ENCODE results near the gene AKAP3.

The AKAP3 gene

DNA sequence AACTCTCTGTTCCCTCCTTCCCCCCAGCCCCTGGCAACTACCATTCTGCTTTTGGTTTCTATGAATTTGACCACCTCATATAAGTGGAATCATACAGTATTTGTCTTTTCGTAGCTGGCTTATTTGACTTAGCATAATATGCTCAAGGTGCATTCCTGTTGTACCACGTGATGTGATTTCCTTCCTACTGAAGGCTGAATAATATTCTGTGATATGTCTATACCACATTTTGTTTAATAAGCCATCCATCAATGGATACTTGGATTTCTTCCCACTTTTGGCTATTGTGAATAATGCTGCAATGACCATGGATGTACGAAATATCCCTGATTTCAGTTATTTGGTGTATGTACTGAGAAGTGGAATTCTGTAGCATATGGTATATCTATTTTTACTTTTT, 16.4 kb upstream of the AKAP3 start:
- no peak overlapping the region for H3K4me3 ChIP-seq (ENCODE audit: severe bottlenecking)
- H3K27ac ChIP-seq (ENCODE audit: poor library complexity, severe bottlenecking): no peak overlapping the region

GRCh38 chr12:4663971-4664505, 15.2 kb upstream of the AKAP3 start:
- peak; percentile 83 for ATAC-seq (ENCODE audit: low read depth)
- Histone ChIP-seq H3K4me3 (ENCODE audit: severe bottlenecking) (no peak overlapping the region), H3K9me3 (ENCODE audit: severe bottlenecking) (no peaks in the 10 kb centered on the region), H3K36me3 (ENCODE audit: low read depth) (peaks cover 94% of the 10 kb centered on the region), H3K4me1 (ENCODE audit: insufficient read depth, poor library complexity, severe bottlenecking) (peaks cover 8% of the 10 kb centered on the region), H3K27me3 (ENCODE audit: insufficient read depth, poor library complexity, severe bottlenecking) (no peaks in the 10 kb centered on the region), H3K27ac (ENCODE audit: poor library complexity, severe bottlenecking) (peak overlapping the region; percentile 18)
- no peak for DNase-seq (ENCODE audit: low spot score)
- TF ChIP-seq, protein P1, sequence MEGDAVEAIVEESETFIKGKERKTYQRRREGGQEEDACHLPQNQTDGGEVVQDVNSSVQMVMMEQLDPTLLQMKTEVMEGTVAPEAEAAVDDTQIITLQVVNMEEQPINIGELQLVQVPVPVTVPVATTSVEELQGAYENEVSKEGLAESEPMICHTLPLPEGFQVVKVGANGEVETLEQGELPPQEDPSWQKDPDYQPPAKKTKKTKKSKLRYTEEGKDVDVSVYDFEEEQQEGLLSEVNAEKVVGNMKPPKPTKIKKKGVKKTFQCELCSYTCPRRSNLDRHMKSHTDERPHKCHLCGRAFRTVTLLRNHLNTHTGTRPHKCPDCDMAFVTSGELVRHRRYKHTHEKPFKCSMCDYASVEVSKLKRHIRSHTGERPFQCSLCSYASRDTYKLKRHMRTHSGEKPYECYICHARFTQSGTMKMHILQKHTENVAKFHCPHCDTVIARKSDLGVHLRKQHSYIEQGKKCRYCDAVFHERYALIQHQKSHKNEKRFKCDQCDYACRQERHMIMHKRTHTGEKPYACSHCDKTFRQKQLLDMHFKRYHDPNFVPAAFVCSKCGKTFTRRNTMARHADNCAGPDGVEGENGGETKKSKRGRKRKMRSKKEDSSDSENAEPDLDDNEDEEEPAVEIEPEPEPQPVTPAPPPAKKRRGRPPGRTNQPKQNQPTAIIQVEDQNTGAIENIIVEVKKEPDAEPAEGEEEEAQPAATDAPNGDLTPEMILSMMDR (IDR thresholded peaks at IDR 0.05; ENCODE audit: poor library complexity, severe bottlenecking): no peak

More for the DNA sequence above, 16.4 kb upstream of the AKAP3 start:
- Histone ChIP-seq H3K4me1 (ENCODE audit: insufficient read depth, poor library complexity, severe bottlenecking) (peaks cover 8% of the 10 kb centered on the region), H3K36me3 (ENCODE audit: low read depth) (peaks cover 94% of the 10 kb centered on the region), H3K9me3 (ENCODE audit: severe bottlenecking) (no peaks in the 10 kb centered on the region), H3K27me3 (ENCODE audit: insufficient read depth, poor library complexity, severe bottlenecking) (no peaks in the 10 kb centered on the region)
- TF ChIP-seq, protein P1 (IDR thresholded peaks at IDR 0.05; ENCODE audit: poor library complexity, severe bottlenecking): no peak
- ATAC-seq (ENCODE audit: low read depth) (no peak), DNase-seq (ENCODE audit: low spot score) (no peak)

- H3K9me3 ChIP-seq (ENCODE audit: severe bottlenecking): no peaks in the 10 kb centered on the region
- no peaks in the 10 kb centered on the region for H3K27me3 ChIP-seq (ENCODE audit: insufficient read depth, poor library complexity, severe bottlenecking)
- H3K4me1 ChIP-seq (ENCODE audit: insufficient read depth, poor library complexity, severe bottlenecking): peaks cover 8% of the 10 kb centered on the region
- DNase-seq (ENCODE audit: low spot score) (no peak), ATAC-seq (ENCODE audit: low read depth) (no peak)
- peaks cover 56% of the 10 kb centered on the region for H3K36me3 ChIP-seq (ENCODE audit: low read depth)
- TF ChIP-seq, protein P1 (IDR thresholded peaks at IDR 0.05; ENCODE audit: poor library complexity, severe bottlenecking): no peak
- no peak overlapping the region for H3K4me3 ChIP-seq (ENCODE audit: severe bottlenecking)
- no peak overlapping the region for H3K27ac ChIP-seq (ENCODE audit: poor library complexity, severe bottlenecking)
Observed at GRCh38 chr12:4653691-4654090, 4.8 kb upstream of the AKAP3 start.

DNA sequence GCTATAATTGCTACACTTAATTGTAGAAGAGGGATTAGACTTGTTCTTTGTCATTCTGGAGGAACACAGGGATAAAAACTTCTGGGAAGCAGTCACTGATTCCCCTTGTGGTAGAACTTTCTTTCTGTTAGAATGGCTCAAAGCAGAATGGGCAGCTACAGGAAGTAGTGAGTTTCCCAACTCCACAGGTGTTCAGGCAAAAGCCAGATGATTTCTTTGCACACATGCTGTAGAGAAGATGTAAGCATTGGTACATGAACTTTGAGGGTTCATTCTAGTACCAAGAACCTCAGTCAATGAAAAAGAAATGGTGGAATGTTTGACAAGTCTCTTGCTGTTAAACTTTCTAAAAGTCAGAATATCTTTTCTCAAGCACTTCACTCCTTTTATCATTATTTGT, 4.4 kb upstream of the AKAP3 start:
- TF ChIP-seq, protein P1 (IDR thresholded peaks at IDR 0.05; ENCODE audit: poor library complexity, severe bottlenecking): no peak
- no peak for ATAC-seq (ENCODE audit: low read depth)
- no peak overlapping the region for H3K27ac ChIP-seq (ENCODE audit: poor library complexity, severe bottlenecking)
- H3K36me3 ChIP-seq (ENCODE audit: low read depth): peaks cover 52% of the 10 kb centered on the region
- no peaks in the 10 kb centered on the region for H3K9me3 ChIP-seq (ENCODE audit: severe bottlenecking)
- no peaks in the 10 kb centered on the region for H3K27me3 ChIP-seq (ENCODE audit: insufficient read depth, poor library complexity, severe bottlenecking)
- no peak for DNase-seq (ENCODE audit: low spot score)
- H3K4me3 ChIP-seq (ENCODE audit: severe bottlenecking): no peak overlapping the region
- peaks cover 8% of the 10 kb centered on the region for H3K4me1 ChIP-seq (ENCODE audit: insufficient read depth, poor library complexity, severe bottlenecking)

- H3K9me3 ChIP-seq (ENCODE audit: severe bottlenecking): no peaks in the 10 kb centered on the region
- H3K36me3 ChIP-seq (ENCODE audit: low read depth): peaks cover 12% of the 10 kb centered on the region
- ATAC-seq (ENCODE audit: low read depth): no peak
- no peaks in the 10 kb centered on the region for H3K27me3 ChIP-seq (ENCODE audit: insufficient read depth, poor library complexity, severe bottlenecking)
- H3K27ac ChIP-seq (ENCODE audit: poor library complexity, severe bottlenecking): peak overlapping the region; percentile 44
- TF ChIP-seq, protein P1 (IDR thresholded peaks at IDR 0.05; ENCODE audit: poor library complexity, severe bottlenecking): no peak
- no peak for DNase-seq (ENCODE audit: low spot score)
- H3K4me3 ChIP-seq (ENCODE audit: severe bottlenecking): peak overlapping the region; percentile 57
- peaks cover 13% of the 10 kb centered on the region for H3K4me1 ChIP-seq (ENCODE audit: insufficient read depth, poor library complexity, severe bottlenecking)
Observed at GRCh38 chr12:4649358-4649661, 459 bp upstream of the AKAP3 start.

Measured in RWPE2 (cell line).